Stimulated activated naive CD8-positive, alpha-beta T cell treated with anti-CD3 and anti-CD28 coated beads, Interleukin-15, amount 100 ng/mL, for 72 hours (primary cell): Measurements from ENCODE around the gene NACAD.

ENCODE experiments used
- ATAC-seq: fragments of 150-1000 bp; cut with Tn5 transposase; 2 replicates; pipeline ENCODE4 v1.10.0; 2021; ENCODE audit warnings: mild to moderate bottlenecking, moderate library complexity
- DNase-seq, 2 donors: peaks; one replicate each; pipeline ENCODE4 v3.0.0; 2021 to 2022
- H3K27ac Mint-ChIP-seq, 2 donors: one replicate each; pipeline ENCODE4 v1.8.0; 2022; ENCODE audit warnings: mild to moderate bottlenecking in 2 of 2, mixed read lengths in 2 of 2, moderate library complexity in 2 of 2
- H3K27me3 Mint-ChIP-seq: one replicate; pipeline ENCODE4 v1.8.0; 2022; ENCODE audit warnings: mixed read lengths
- H3K4me1 Mint-ChIP-seq: one replicate; pipeline ENCODE4 v1.8.0; 2022; ENCODE audit warnings: mild to moderate bottlenecking, mixed read lengths
- H3K4me3 Mint-ChIP-seq, 2 donors: one replicate each; pipeline ENCODE4 v1.8.0; 2022; ENCODE audit warnings: mild to moderate bottlenecking in 2 of 2, mixed read lengths in 2 of 2, moderate library complexity in 1 of 2
- H3K9me3 Mint-ChIP-seq, 2 donors: one replicate each; pipeline ENCODE4 v1.8.0; 2022; ENCODE audit warnings: mixed read lengths in 2 of 2

The NACAD gene

GRCh38 chr7:45075871-45076796 lies 12.6 kb downstream of the NACAD start:
- Mint-ChIP-seq H3K27ac (no peak overlapping the region), H3K27me3 (no peaks in the 10 kb centered on the region), H3K9me3 (no peaks in the 10 kb centered on the region), H3K4me1 (peaks cover 21% of the 10 kb centered on the region), H3K4me3 (no peak overlapping the region)
- ATAC-seq = no peak
- no peak for DNase-seq

- Mint-ChIP-seq H3K9me3 (no peaks in the 10 kb centered on the region), H3K4me3 (no peak overlapping the region), H3K27ac (peak overlapping the region in 1 of 2 donors; percentile 35), H3K4me1 (peaks cover 21% of the 10 kb centered on the region), H3K27me3 (no peaks in the 10 kb centered on the region)
- DNase-seq (no peak), ATAC-seq (no peak)
Measured at GRCh38 chr7:45075355-45075644, 13.5 kb downstream of the NACAD start.

GRCh38 chr7:45074528-45075354 lies 14.0 kb downstream of the NACAD start:
- Mint-ChIP-seq H3K27ac (peak overlapping the region; percentile 35 to 54), H3K27me3 (no peaks in the 10 kb centered on the region), H3K9me3 (no peaks in the 10 kb centered on the region), H3K4me1 (peaks cover 21% of the 10 kb centered on the region), H3K4me3 (no peak overlapping the region)
- no peak for ATAC-seq
- no peak for DNase-seq

- DNase-seq = no peak
- H3K9me3 Mint-ChIP-seq = no peaks in the 10 kb centered on the region
- H3K4me3 Mint-ChIP-seq = no peak overlapping the region
- H3K4me1 Mint-ChIP-seq = peaks cover 22% of the 10 kb centered on the region
- no peaks in the 10 kb centered on the region for H3K27me3 Mint-ChIP-seq
- ATAC-seq = no peak
- peak overlapping the region in 1 of 2 donors; percentile 19 for H3K27ac Mint-ChIP-seq
Measured at GRCh38 chr7:45073786-45074527, 14.8 kb downstream of the NACAD start.

GRCh38 chr7:45073031-45073785 lies 15.6 kb downstream of the NACAD start:
- H3K27ac Mint-ChIP-seq = peak overlapping the region; percentile 19 to 58
- no peaks in the 10 kb centered on the region for H3K27me3 Mint-ChIP-seq
- ATAC-seq = peak; percentile 25
- H3K4me1 Mint-ChIP-seq = peaks cover 29% of the 10 kb centered on the region
- H3K4me3 Mint-ChIP-seq = no peak overlapping the region
- no peak for DNase-seq
- no peaks in the 10 kb centered on the region for H3K9me3 Mint-ChIP-seq

GRCh38 chr7:45072131-45073030 lies 16.4 kb downstream of the NACAD start:
- ATAC-seq = no peak
- H3K9me3 Mint-ChIP-seq = no peaks in the 10 kb centered on the region
- peak overlapping the region in 1 of 2 donors; percentile 58 for H3K27ac Mint-ChIP-seq
- no peak for DNase-seq
- peaks cover 34% of the 10 kb centered on the region for H3K4me1 Mint-ChIP-seq
- no peak overlapping the region for H3K4me3 Mint-ChIP-seq
- H3K27me3 Mint-ChIP-seq = no peaks in the 10 kb centered on the region

- Mint-ChIP-seq H3K27ac (no peak overlapping the region), H3K9me3 (no peaks in the 10 kb centered on the region), H3K27me3 (no peaks in the 10 kb centered on the region), H3K4me3 (no peak overlapping the region), H3K4me1 (peaks cover 35% of the 10 kb centered on the region)
- ATAC-seq (no peak), DNase-seq (no peak)
Measured at GRCh38 chr7:45071528-45071927, 17.2 kb downstream of the NACAD start.

GRCh38 chr7:45070254-45070642 lies 18.5 kb downstream of the NACAD start:
- no peaks in the 10 kb centered on the region for H3K27me3 Mint-ChIP-seq
- no peaks in the 10 kb centered on the region for H3K9me3 Mint-ChIP-seq
- DNase-seq = no peak
- H3K4me1 Mint-ChIP-seq = peaks cover 31% of the 10 kb centered on the region
- ATAC-seq = no peak
- no peak overlapping the region for H3K4me3 Mint-ChIP-seq
- no peak overlapping the region for H3K27ac Mint-ChIP-seq

GRCh38 chr7:45069444-45070253 lies 19.1 kb downstream of the NACAD start:
- no peak for DNase-seq
- H3K9me3 Mint-ChIP-seq = no peaks in the 10 kb centered on the region
- H3K4me1 Mint-ChIP-seq = peaks cover 31% of the 10 kb centered on the region
- H3K27me3 Mint-ChIP-seq = no peaks in the 10 kb centered on the region
- peak; percentile 49 for ATAC-seq
- H3K27ac Mint-ChIP-seq = no peak overlapping the region
- H3K4me3 Mint-ChIP-seq = no peak overlapping the region

GRCh38 chr7:45068236-45069023 lies 20.3 kb downstream of the NACAD start:
- Mint-ChIP-seq H3K27me3 (no peaks in the 10 kb centered on the region), H3K9me3 (no peaks in the 10 kb centered on the region), H3K4me3 (no peak overlapping the region), H3K27ac (no peak overlapping the region), H3K4me1 (peaks cover 32% of the 10 kb centered on the region)
- no peak for DNase-seq
- peak; percentile 41 for ATAC-seq

- Mint-ChIP-seq H3K27ac (peak overlapping the region; percentile 38 to 81), H3K9me3 (no peaks in the 10 kb centered on the region), H3K27me3 (no peaks in the 10 kb centered on the region), H3K4me1 (peaks cover 29% of the 10 kb centered on the region), H3K4me3 (no peak overlapping the region)
- DNase-seq = no peak
- ATAC-seq = no peak
Measured at GRCh38 chr7:45067582-45067981, 21.2 kb downstream of the NACAD start.

- DNase-seq (no peak), ATAC-seq (no peak)
- Mint-ChIP-seq H3K27me3 (no peaks in the 10 kb centered on the region), H3K4me3 (no peak overlapping the region), H3K27ac (no peak overlapping the region), H3K9me3 (no peaks in the 10 kb centered on the region), H3K4me1 (peaks cover 39% of the 10 kb centered on the region)
Measured at GRCh38 chr7:45066409-45066808, 22.4 kb downstream of the NACAD start.
